Measurements from ENCODE around the gene PROK2.

PROK2 gene, protein sequence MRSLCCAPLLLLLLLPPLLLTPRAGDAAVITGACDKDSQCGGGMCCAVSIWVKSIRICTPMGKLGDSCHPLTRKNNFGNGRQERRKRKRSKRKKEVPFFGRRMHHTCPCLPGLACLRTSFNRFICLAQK

DNA sequence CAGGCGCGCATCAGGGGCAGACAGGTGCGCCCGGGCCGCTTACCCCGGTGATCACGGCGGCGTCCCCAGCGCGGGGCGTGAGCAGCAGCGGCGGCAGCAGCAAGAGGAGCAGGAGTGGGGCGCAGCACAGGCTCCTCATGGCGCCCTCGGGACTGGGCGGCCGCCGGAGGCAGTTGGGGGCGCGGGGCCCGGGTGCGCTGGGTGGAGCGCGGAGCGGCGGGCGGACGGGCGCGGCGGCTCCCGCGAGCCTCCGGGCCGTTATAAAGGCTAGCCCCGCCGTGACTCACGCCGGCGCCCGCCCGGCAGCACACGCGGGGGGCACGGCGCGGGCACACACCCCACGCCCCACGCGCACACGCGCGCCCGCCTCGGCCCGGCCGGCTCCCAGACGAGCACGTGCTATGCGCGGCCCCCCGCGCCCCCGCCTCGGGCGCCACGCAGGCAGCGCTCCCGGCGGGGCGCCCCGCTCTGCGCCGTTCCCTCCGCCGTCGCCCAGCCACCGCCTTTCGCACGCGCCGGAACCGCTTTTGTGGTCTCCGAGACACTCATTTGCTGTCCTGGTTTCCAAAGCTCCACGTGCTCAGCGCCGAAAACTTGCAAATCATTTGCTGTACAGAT is at the start of gene PROK2:
Gene PROK2 (minus strand): TSS at position 235 of the 618 bp plus-strand sequence. CDS start 96 bp downstream, at position 139.
- no peak within 1 kb of the TSS for H3K4me3 ChIP-seq (ENCODE audit: control insufficient read depth, low read depth, low read length)
- no peak for DNase-seq (ENCODE audit: low read depth)
- TF ChIP-seq, protein P1, sequence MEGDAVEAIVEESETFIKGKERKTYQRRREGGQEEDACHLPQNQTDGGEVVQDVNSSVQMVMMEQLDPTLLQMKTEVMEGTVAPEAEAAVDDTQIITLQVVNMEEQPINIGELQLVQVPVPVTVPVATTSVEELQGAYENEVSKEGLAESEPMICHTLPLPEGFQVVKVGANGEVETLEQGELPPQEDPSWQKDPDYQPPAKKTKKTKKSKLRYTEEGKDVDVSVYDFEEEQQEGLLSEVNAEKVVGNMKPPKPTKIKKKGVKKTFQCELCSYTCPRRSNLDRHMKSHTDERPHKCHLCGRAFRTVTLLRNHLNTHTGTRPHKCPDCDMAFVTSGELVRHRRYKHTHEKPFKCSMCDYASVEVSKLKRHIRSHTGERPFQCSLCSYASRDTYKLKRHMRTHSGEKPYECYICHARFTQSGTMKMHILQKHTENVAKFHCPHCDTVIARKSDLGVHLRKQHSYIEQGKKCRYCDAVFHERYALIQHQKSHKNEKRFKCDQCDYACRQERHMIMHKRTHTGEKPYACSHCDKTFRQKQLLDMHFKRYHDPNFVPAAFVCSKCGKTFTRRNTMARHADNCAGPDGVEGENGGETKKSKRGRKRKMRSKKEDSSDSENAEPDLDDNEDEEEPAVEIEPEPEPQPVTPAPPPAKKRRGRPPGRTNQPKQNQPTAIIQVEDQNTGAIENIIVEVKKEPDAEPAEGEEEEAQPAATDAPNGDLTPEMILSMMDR (IDR thresholded peaks at IDR 0.05; ENCODE audit: control insufficient read depth, insufficient read depth, low read depth, low read length, missing control alignments) = no peak

DNA sequence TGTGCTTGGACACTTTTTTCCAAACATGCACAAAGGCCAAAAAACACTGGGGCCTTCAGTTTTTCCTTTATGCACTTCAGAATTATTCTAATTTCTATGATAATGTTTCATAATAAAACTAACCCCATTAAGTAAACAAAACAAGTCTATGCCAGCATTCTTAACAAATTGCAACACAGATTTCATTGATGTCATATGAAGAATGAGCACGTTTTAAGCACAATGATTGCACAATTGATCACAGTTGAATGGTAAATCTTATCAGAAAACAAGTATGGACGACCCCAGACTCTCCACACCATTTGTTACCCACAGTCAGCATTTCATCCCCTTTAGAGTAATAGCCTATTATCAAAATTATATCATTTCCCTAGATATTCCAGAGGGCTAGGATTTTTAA is 46.7 kb upstream of the PROK2 start:
- H3K4me3 ChIP-seq (ENCODE audit: control insufficient read depth, low read depth, low read length) = no peak overlapping the region
- DNase-seq (ENCODE audit: low read depth) = no peak
- TF ChIP-seq, protein P1 (IDR thresholded peaks at IDR 0.05; ENCODE audit: control insufficient read depth, insufficient read depth, low read depth, low read length, missing control alignments) = no peak

DNA sequence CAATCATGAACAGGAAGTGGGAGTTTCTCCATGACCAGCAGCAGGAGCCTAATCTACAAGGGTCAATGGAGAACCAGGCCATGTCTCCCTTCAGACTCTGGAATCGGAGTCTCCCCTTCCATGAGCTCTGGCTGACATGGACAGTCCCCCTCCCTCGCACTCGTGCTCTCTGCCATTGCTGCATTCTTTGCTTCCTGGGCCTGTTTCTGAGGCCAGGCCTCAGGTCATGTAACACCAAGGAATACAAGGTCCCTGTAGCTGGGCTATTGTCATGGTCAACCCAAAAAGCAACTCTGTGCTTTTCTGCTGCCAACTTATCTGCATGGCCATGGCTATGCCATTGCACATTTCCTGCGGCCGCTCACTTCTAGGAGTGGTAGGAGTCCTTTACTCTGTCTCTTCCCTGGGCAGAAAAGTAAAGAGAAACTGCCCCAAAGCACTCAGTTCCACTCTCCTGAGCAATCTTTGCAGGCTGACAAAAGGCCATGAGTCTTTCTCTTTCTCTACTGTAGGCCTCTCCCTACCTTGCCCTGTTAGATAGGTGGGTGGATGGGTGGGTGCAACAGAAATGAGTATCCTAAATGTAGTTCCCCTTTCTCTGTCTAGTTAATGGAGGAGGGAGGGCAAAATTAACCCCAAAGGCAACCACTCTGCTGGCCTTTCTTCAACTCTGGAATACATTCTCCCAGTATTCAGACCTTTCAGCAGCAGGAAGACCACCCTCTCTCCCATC is 40.8 kb upstream of the PROK2 start:
- no peak for DNase-seq (ENCODE audit: low read depth)
- H3K4me3 ChIP-seq (ENCODE audit: control insufficient read depth, low read depth, low read length) = no peak overlapping the region
- TF ChIP-seq, protein P1 (IDR thresholded peaks at IDR 0.05; ENCODE audit: control insufficient read depth, insufficient read depth, low read depth, low read length, missing control alignments) = no peak

DNA sequence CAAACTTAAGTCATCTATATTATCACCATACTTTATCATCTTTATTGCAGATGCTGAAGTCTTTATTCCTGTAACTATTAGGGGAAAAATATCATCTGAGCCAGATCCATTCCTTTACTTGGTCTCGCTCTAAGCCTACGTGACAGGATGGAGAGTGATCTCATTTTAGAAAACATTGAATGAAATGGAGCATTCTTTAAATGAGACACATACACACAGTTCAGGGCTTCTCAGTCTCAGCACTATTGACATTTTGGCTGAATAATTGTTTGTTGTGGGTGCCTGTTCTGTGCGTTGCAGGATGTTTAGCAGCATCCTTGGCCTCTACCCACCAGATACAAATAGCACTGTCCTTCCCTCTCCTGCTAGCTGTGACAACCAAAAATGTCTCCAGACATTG is 36.2 kb upstream of the PROK2 start:
- no peak overlapping the region for H3K4me3 ChIP-seq (ENCODE audit: control insufficient read depth, low read depth, low read length)
- DNase-seq (ENCODE audit: low read depth) = no peak
- TF ChIP-seq, protein P1 (IDR thresholded peaks at IDR 0.05; ENCODE audit: control insufficient read depth, insufficient read depth, low read depth, low read length, missing control alignments) = no peak

DNA sequence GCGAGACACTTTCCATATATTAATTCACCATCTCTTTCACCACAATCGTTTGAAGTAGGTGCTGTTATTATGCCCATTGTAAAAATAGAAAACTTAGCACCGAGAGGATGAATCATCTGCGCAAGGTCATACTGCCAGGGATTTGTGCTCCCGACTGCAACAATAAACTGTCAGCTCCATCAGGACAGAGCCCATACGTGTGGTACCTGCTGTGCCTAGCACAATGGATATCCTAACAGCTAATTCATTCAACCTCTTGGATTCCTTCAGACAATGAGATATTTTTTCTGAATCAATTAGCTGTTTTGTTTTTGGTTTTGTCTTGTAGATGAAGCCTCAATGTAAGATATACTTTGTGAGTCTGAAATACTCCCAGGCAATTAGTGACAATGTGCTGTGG is 32.3 kb upstream of the PROK2 start:
- TF ChIP-seq, protein P1 (IDR thresholded peaks at IDR 0.05; ENCODE audit: control insufficient read depth, insufficient read depth, low read depth, low read length, missing control alignments) = no peak
- H3K4me3 ChIP-seq (ENCODE audit: control insufficient read depth, low read depth, low read length) = no peak overlapping the region
- DNase-seq (ENCODE audit: low read depth) = no peak

DNA sequence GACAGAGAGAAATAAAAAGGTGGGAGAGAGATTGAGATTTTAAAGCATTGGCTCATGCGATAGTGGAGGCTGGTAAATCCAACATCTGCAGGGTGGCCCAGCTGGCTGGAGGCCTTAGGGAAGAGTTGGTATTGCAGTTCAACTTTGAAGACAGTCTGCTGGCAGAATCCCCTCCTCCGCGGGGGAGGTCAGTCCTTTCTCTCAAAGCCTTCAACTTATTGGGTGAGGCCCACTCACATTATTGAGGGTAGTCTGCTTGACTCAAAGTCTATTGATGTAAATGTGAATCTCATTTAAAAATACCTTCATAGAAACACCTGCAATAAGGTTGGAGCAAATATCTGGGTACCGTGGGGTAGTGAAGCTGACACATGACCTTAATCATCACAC is 31.8 kb upstream of the PROK2 start:
- TF ChIP-seq, protein P1 (IDR thresholded peaks at IDR 0.05; ENCODE audit: control insufficient read depth, insufficient read depth, low read depth, low read length, missing control alignments) = no peak
- no peak for DNase-seq (ENCODE audit: low read depth)
- H3K4me3 ChIP-seq (ENCODE audit: control insufficient read depth, low read depth, low read length) = no peak overlapping the region

Measured in AG09309 (cell line).